GM12878 (cell line): ENCODE measurements around the gene RPL10. TPM values are rescaled to one million over a fixed set of nuclear protein-coding genes. Genes with fewer than 3 reads are reported as not detected.

Experiments used
- ATAC-seq: fragments of 200-7000 bp; cut with Tn5 transposase; 3 replicates; pipeline ENCODE4 v1.9.1; 2020; ENCODE audit warnings: mild to moderate bottlenecking, moderate library complexity
- BruUV-seq: library from RNA; stranded (reverse); fragments of 400-500 nt; replicated peaks from 2 replicates; lab custom pipeline; 2021; lab: Mats Ljungman, UMichigan
- CTCF ChIA-PET: fragments of 300-600 bp; sonication (Branson Sonifier 250); formaldehyde crosslinking; extraction: SDS; loops from one replicate; lab custom pipeline; 2021; ENCODE audit warnings: inconsistent platforms; lab: Yijun Ruan, JAX
- POLR2A ChIA-PET: fragments of 350-600 bp; formaldehyde crosslinking; extraction: SDS; loops from one replicate; lab custom pipeline; 2021; ENCODE audit warnings: inconsistent platforms; lab: Charles Lee
- RAD21 ChIA-PET: fragments of 300-600 bp; sonication (Branson Sonifier 250); formaldehyde crosslinking; loops from one replicate; lab custom pipeline; 2023; ENCODE audit warnings: antibody characterized with exemption; ENCODE audit not compliant: unreplicated experiment; lab: Charles Lee
- SMC1A ChIA-PET: fragments of 300-600 bp; sonication (Branson Sonifier 250); formaldehyde crosslinking; loops from one replicate; lab custom pipeline; 2023; ENCODE audit not compliant: unreplicated experiment, uncharacterized antibody; lab: Charles Lee
- DNase-seq: peaks from one replicate; pipeline ENCODE4 v3.0.0-alpha.2; 2011; ENCODE audit warnings: low read depth, low spot score
- FAIRE-seq: peaks from 3 replicates; lab custom pipeline; 2011; peaks lifted over from hg19 to GRCh38; lab: Jason Lieb, UNC
- H2AFZ ChIP-seq: 2 replicates; pipeline ENCODE4 v1.6.0; 2011; ENCODE audit warnings: low read depth, low read length, control low read depth; ENCODE audit not compliant: control insufficient read depth
- H3K27ac ChIP-seq: 2 replicates; pipeline ENCODE4 v1.5.1; 2011; ENCODE audit warnings: control low read depth; ENCODE audit not compliant: control insufficient read depth, insufficient read depth
- H3K27me3 ChIP-seq, 2 experiments: replicated peaks in 1 of 2; 2 replicates each; pipeline versions ENCODE4 v1.6.0 to v1.6.1; 2011; ENCODE audit warnings: low read length in 1 of 2; ENCODE audit not compliant: control insufficient read depth in 2 of 2, insufficient read depth in 2 of 2
- H3K36me3 ChIP-seq, 2 experiments: 2 replicates each; pipeline ENCODE4 v1.5.1; 2011; ENCODE audit warnings: low read length in 1 of 2; ENCODE audit not compliant: control insufficient read depth in 2 of 2, insufficient read depth in 2 of 2
- H3K4me1 ChIP-seq: 2 replicates; pipeline ENCODE4 v1.6.1; 2011; ENCODE audit warnings: mild to moderate bottlenecking, low read length, moderate library complexity, mixed read lengths; ENCODE audit not compliant: control insufficient read depth, insufficient read depth
- H3K4me2 ChIP-seq: 2 replicates; pipeline ENCODE4 v1.6.0; 2011; ENCODE audit warnings: control low read depth; ENCODE audit not compliant: control insufficient read depth, insufficient read depth
- H3K4me3 ChIP-seq: fragments of 200-600 bp; sonication (generic); 2 replicates; pipeline ENCODE4 v1.5.1; 2016
- H3K79me2 ChIP-seq: 2 replicates; pipeline ENCODE4 v1.6.0; 2011; ENCODE audit warnings: low read length; ENCODE audit not compliant: control insufficient read depth, insufficient read depth
- H3K9ac ChIP-seq: 2 replicates; pipeline ENCODE4 v1.8.0; 2011; ENCODE audit warnings: low read length, control low read depth, mixed read lengths; ENCODE audit not compliant: control insufficient read depth, insufficient read depth
- H3K9me3 ChIP-seq: replicated peaks from 3 replicates; pipeline ENCODE4 v1.5.1; 2011; ENCODE audit warnings: mild to moderate bottlenecking, low read length; ENCODE audit not compliant: control insufficient read depth, insufficient read depth
- H4K20me1 ChIP-seq: 2 replicates; pipeline ENCODE4 v1.6.0; 2011; ENCODE audit not compliant: control insufficient read depth, insufficient read depth
- ASH2L ChIP-seq: fragments of 300-600, 200-600 bp; sonication (generic); IDR thresholded peaks from 2 replicates; pipeline ENCODE4 v1.6.1; 2017; ENCODE audit warnings: low read depth, mild to moderate bottlenecking, borderline replicate concordance
- ATF7 ChIP-seq: fragments of 450-650 bp; IDR thresholded peaks from 2 replicates; pipeline ENCODE4 v1.6.1; 2016; ENCODE audit warnings: low read depth, mild to moderate bottlenecking
- BACH1 ChIP-seq: fragments of 450-650 bp; IDR thresholded peaks from 2 replicates; pipeline ENCODE4 v1.6.1; 2017; ENCODE audit warnings: mild to moderate bottlenecking, borderline replicate concordance
- CBX5 ChIP-seq: sonication (generic); IDR thresholded peaks from 2 replicates; pipeline ENCODE4 v1.6.1; 2016; ENCODE audit warnings: low read depth, moderate library complexity, mild to moderate bottlenecking, inconsistent platforms
- CEBPZ ChIP-seq: fragments of 150-350 bp; IDR thresholded peaks from 2 replicates; pipeline ENCODE4 v1.6.1; 2016; ENCODE audit warnings: low read depth, low read length
- CHD2 ChIP-seq: IDR thresholded peaks from 2 replicates; pipeline ENCODE4 v1.6.1; 2011; ENCODE audit warnings: low read depth, low read length, improper control_type of control experiment, borderline replicate concordance
- EGR1 ChIP-seq, 2 experiments: IDR thresholded peaks; 1 replicate in 1 of 2; 2 replicates in 1 of 2; pipeline ENCODE4 v1.6.1; 2011 to 2012; ENCODE audit warnings: low read depth in 2 of 2, low read length in 2 of 2, borderline replicate concordance in 1 of 2, mild to moderate bottlenecking in 1 of 2, moderate library complexity in 1 of 2
- GABPA ChIP-seq: IDR thresholded peaks from 2 replicates; pipeline ENCODE4 v1.6.1; 2014; ENCODE audit warnings: antibody characterized with exemption, low read depth, mild to moderate bottlenecking, inconsistent platforms
- HDAC6 ChIP-seq: fragments of 200-600 bp; sonication (generic); IDR thresholded peaks from one replicate; pipeline ENCODE4 v1.8.0; 2017; ENCODE audit warnings: antibody characterized with exemption; ENCODE audit not compliant: unreplicated experiment
- JUNB ChIP-seq: IDR thresholded peaks from 2 replicates; pipeline ENCODE4 v1.6.1; 2016; ENCODE audit warnings: antibody characterized with exemption, mild to moderate bottlenecking
- NR2F1 ChIP-seq: fragments of 450-650 bp; conservative IDR thresholded peaks from 2 replicates; pipeline ENCODE4 v1.6.1; 2017; ENCODE audit warnings: mild to moderate bottlenecking
- RB1 ChIP-seq: fragments of 450-650 bp; formaldehyde crosslinking; IDR thresholded peaks from 2 replicates; pipeline ENCODE4 v1.6.1; 2017; ENCODE audit warnings: mild to moderate bottlenecking, borderline replicate concordance
- SIX5 ChIP-seq: IDR thresholded peaks from 2 replicates; pipeline ENCODE4 v1.6.1; 2011; ENCODE audit warnings: mild to moderate bottlenecking, low read depth, low read length, moderate library complexity; ENCODE audit not compliant: severe bottlenecking
- SMAD5 ChIP-seq: IDR thresholded peaks from 2 replicates; pipeline ENCODE4 v1.6.1; 2016; ENCODE audit warnings: antibody characterized with exemption, low read depth
- SUZ12 ChIP-seq: fragments of 200-600 bp; sonication (generic); IDR thresholded peaks from one replicate; pipeline ENCODE4 v1.6.1; 2018; ENCODE audit warnings: antibody characterized with exemption, mild to moderate bottlenecking; ENCODE audit not compliant: unreplicated experiment
- ZNF622 ChIP-seq: fragments of 450-650 bp; IDR thresholded peaks from 2 replicates; pipeline ENCODE4 v1.6.1; 2017; ENCODE audit warnings: mild to moderate bottlenecking, inconsistent platforms
- WGBS: methylation state at CpG from one replicate; pipeline ENCODE4 v1.1.6; 2016; ENCODE audit warnings: low lambda C conversion rate; ENCODE audit not compliant: insufficient replicate concordance, insufficient coverage; ENCODE audit errors: missing lambda C conversion rate; 5-methylcytosine and 5-hydroxymethylcytosine counted together
- in situ Hi-C: fragments of 300-500 bp; cut with MboI; formaldehyde crosslinking; loops from 9 replicates; pipeline ENCODE4 v1.14.3; 2018; ENCODE audit warnings: mixed read lengths
- intact Hi-C: fragments of 100-400 bp; cut with micrococcal nuclease; formaldehyde crosslinking; loops from one replicate; pipeline ENCODE4 v1.14.2; 2022; ENCODE audit not compliant: unreplicated experiment
- polyA plus RNA-seq, 11 experiments: library from polyadenylated mRNA; depleted of rRNA in 4 of 11; unstranded in 6 of 11; stranded (reverse) in 5 of 11; fragments of >200 nt; fragmentation: Nextera tagmentation in 4 of 11; fragmentation: Illumina TruSeq in 1 of 11; extraction: Ambion mirVana in 4 of 11; extraction: Trizol in 1 of 11; gene quantifications; 1 replicate in 1 of 11; 2 replicates in 10 of 11; pipeline versions ENCODE4 v1.2.1 to v1.2.3, GENCODE V29; 2011 to 2016; ENCODE audit warnings: inconsistent platforms in 2 of 11, missing spikeins in 2 of 11, low read depth in 1 of 11
- total RNA-seq, 4 experiments: library from RNA; depleted of rRNA in 3 of 4; stranded (reverse); fragments of >200 nt in 3 of 4; fragmentation: Illumina TruSeq in 1 of 4; extraction: Trizol in 1 of 4; gene quantifications; 2 replicates each; pipeline versions ENCODE4 v1.2.1 to v1.2.3, GENCODE V29; 2013 to 2021

Gene RPL10
- total and polyA plus RNA-seq, 10 of the 15 experiments (the other 5 are each of a cell fraction or from before 2014, with no cell fraction given): 1,938 to 7,222 (median 4,494) TPM

GRCh38 chrX:154412468-154412867 lies 14.3 kb downstream of the RPL10 start:
- no peaks in the 10 kb centered on the region for H3K27me3 ChIP-seq
- H3K4me1 ChIP-seq: no peaks in the 10 kb centered on the region
- CTCF ChIA-PET: interaction anchor here (0.9 to 1.0 kb wide), 3 partner anchors 8 to 115 kb away, joined by 3 to 4 read pairs (median 4); no protein-coding TSS in a partner anchor
- TF ChIP-seq ASH2L (no peak), NR2F1 (no peak), ATF7 (no peak), CBX5 (no peak), SMAD5 (no peak), ZNF622 (no peak), CHD2 (no peak), RB1 (no peak), HDAC6 (no peak), JUNB (no peak), EGR1 (IDR thresholded peaks at IDR 0.05; ENCODE audit: borderline replicate concordance in 1 of 2, low read depth in 2 of 2, low read length in 2 of 2) (no peak), GABPA (no peak), SIX5 (no peak), BACH1 (no peak), SUZ12 (no peak), CEBPZ (no peak)
- intact Hi-C loops (no loop called here), in situ Hi-C loops (no loop called here)
- RAD21 ChIA-PET: interaction anchor here (1.6 to 2.1 kb wide), 3 partner anchors 13 to 78 kb away, joined by 5 to 9 read pairs (median 5); partner anchors contain the start of gene SLC10A3
- peaks cover 7% of the 10 kb centered on the region for H3K79me2 ChIP-seq
- no peaks in the 10 kb centered on the region; the same call in 2 of the 3 replicates for H3K9me3 ChIP-seq
- peak overlapping the region; percentile 77 for H3K9ac ChIP-seq
- DNase-seq: no peak
- no peaks in the 10 kb centered on the region for H3K36me3 ChIP-seq
- peak; percentile 70 for ATAC-seq
- SMC1A ChIA-PET: interaction anchor here (1.2 kb wide), 1 partner anchor 13 kb away, joined by 4 read pairs; no protein-coding TSS in a partner anchor
- WGBS: 20% methylated on average over 4 of the region's 4 CpGs
- POLR2A ChIA-PET: interaction anchor here (0.5 to 4.6 kb wide), 10 partner anchors 9 to 78 kb away, joined by 3 to 32 read pairs (median 4); partner anchors contain the start of genes ATP6AP1 and SLC10A3
- H4K20me1 ChIP-seq: no peaks in the 10 kb centered on the region
- peak overlapping the region; percentile 29 for H2AFZ ChIP-seq
- no TSS peak for BruUV-seq
- peak overlapping the region; percentile 81 for H3K4me3 ChIP-seq
- peak overlapping the region; percentile 77 for H3K4me2 ChIP-seq
- peak overlapping the region; percentile 86 for H3K27ac ChIP-seq
- no peak for FAIRE-seq
